GM21360 (cell line): ENCODE results near the gene DUSP16.
"Not testable (repeated sequence)": the region's sequence is repeated elsewhere in the genome, so short reads cannot be mapped to it uniquely, and the experiment has no call there.

Source experiments
- ATAC-seq: cut with Tn5 transposase; IDR thresholded peaks from one replicate; pipeline ENCODE4 v1.9.1; 2021; ENCODE audit warnings: mild to moderate bottlenecking, moderate library complexity; ENCODE audit not compliant: unreplicated experiment

DUSP16 gene

GRCh38 chr12:12523229-12523628 is 39.4 kb downstream of the DUSP16 start:
- ATAC-seq: no peak

- ATAC-seq: not testable (repeated sequence)
Measured at GRCh38 chr12:12522657-12523056, 40.0 kb downstream of the DUSP16 start.

- ATAC-seq: no peak
Measured at GRCh38 chr12:12521888-12522287, 40.8 kb downstream of the DUSP16 start.

- ATAC-seq: no peak
Measured at GRCh38 chr12:12521044-12521485, 41.6 kb downstream of the DUSP16 start.

- ATAC-seq: no peak
Measured at GRCh38 chr12:12520273-12520672, 42.4 kb downstream of the DUSP16 start.

- no peak for ATAC-seq
Measured at GRCh38 chr12:12519354-12519998, 43.2 kb downstream of the DUSP16 start.

GRCh38 chr12:12518919-12519318 is 43.7 kb downstream of the DUSP16 start:
- no peak for ATAC-seq

GRCh38 chr12:12518464-12518845 is 44.2 kb downstream of the DUSP16 start:
- ATAC-seq: no peak

GRCh38 chr12:12513416-12514006 is 49.2 kb downstream of the DUSP16 start:
- ATAC-seq: no peak

- ATAC-seq: no peak
Measured at GRCh38 chr12:12511895-12512711, 50.6 kb downstream of the DUSP16 start.

- no peak for ATAC-seq
Measured at GRCh38 chr12:12511021-12511783, 51.5 kb downstream of the DUSP16 start.

GRCh38 chr12:12510551-12510950 is 52.1 kb downstream of the DUSP16 start:
- no peak for ATAC-seq

- no peak for ATAC-seq
Measured at GRCh38 chr12:12510141-12510540, 52.5 kb downstream of the DUSP16 start.

GRCh38 chr12:12508612-12509011 is 54.1 kb downstream of the DUSP16 start:
- no peak for ATAC-seq

GRCh38 chr12:12507121-12507520 is 55.5 kb downstream of the DUSP16 start:
- ATAC-seq: no peak

GRCh38 chr12:12506496-12506890 is 56.2 kb downstream of the DUSP16 start:
- no peak for ATAC-seq

- peak; percentile 76 for ATAC-seq
Measured at GRCh38 chr12:12505544-12506495, 56.8 kb downstream of the DUSP16 start.

- no peak for ATAC-seq
Measured at GRCh38 chr12:12503384-12504078, 59.1 kb downstream of the DUSP16 start.

GRCh38 chr12:12502815-12503151 is 59.9 kb downstream of the DUSP16 start:
- ATAC-seq: no peak
